Measurements from ENCODE around the gene PRICKLE3.
"Not testable (repeated sequence)": the region's sequence is repeated elsewhere in the genome, so short reads cannot be mapped to it uniquely, and the experiment has no call there.

PRICKLE3 gene

GRCh38 chrX:49155900-49156837 is 30.0 kb downstream of the PRICKLE3 start:
- peak; percentile 88 to 90 for DNase-seq

DNA sequence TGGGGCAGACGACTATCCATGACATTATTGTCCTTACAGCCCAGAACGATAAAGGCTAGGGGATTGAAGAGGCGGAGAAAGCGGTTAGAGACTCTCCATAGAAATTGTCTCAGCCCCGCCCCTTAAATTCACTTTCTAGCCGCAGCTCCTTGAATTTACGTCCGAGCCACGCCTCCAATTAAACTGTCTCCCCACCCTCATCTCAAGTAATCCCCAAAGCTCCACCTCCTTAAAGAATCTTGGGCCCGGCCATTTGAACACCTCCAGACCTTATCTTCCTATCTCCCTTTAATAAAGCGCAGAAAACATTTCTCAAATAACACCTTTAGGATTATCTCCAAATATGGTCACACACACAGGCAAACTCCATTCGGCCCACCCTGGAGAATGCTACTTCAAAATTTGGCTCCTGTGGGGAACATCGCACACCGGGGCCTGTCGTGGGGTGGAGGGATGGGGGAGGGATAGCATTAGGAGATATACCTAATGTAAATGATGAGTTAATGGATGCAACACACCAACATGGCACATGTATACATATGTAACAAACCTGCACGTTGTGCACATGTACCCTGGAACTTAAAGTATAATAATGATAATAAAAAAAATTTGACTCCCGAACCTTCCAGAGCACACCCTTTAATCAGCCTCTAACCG is 30.8 kb downstream of the PRICKLE3 start:
- DNase-seq = peak; percentile 40 to 64

GRCh38 chrX:49153467-49153866 is 32.7 kb downstream of the PRICKLE3 start:
- DNase-seq = no peak

- DNase-seq = not testable (repeated sequence)
Observed at GRCh38 chrX:49149291-49149690, 36.9 kb downstream of the PRICKLE3 start.

DNA sequence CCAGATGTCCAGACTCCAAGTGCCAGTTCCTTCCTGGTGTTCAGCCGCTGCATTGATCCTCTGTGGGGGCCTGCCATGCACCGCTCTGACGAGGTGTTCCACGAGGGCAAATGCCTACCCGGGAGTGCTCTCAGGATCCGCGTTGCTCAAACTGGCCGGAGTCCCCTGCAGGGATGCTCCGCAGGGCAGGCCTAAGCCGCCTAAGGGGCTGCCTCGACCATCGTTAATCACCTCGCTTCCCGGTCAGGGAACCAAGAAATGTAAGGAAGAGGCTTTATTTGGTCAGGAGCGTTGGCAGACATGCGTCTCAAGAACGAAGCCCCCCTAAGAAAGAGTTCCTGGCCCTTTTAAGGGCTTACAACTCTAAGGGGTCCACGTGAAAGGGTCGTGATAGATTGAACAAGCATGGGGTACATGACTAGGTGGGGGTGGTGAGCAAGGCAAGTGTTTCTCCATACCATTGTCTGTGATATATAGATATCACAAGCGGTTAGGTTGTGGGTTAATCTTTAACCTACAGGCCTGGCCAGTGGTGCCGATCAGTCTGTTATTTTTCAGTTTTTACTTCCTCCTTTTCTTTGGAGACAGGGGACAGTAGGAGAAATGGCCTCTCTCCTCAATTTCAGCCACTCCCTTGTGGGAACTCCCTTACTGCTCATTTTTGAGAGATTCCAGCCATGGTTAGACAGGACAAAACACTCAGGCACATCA is 37.6 kb downstream of the PRICKLE3 start:
- not testable (repeated sequence) for DNase-seq

DNA sequence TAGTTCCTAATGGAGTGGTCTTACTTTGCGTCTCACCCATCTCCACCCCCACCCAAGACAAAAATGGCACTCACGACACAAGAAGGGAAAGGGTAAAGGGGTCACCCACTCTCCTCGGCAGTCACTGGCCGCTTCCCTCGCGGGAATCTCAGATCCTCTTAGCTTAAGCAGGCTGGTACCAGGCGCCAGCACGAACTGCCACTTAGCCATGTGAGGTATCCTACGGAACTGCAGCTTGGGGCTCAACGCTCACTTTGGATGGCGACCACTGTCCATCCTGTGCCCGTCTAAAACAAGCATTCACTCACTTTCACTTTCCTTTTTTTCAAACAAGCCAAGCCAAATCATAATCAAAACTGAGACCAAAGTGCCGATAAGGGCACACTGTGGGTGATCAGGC is 38.2 kb downstream of the PRICKLE3 start:
- no peak for DNase-seq

DNA sequence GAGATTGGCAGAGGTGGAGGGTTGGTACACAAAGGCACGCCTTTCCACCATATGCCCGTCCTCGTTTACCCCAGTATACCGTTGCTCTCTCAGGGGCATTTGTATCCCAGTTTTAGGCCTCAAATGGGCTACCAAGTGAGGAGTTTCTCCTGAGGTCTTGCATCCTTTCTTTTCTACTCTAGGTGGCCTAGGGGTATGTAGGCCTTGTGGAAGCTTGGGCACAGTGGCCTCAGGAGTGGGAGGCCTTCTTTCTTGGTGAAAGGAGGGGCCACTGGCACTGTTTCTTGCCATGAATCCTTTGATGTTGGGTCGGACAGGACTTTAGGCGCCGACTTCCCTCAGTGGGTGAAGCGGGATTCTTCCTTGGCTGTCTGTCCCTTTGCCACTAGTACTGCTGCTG is 38.9 kb downstream of the PRICKLE3 start:
- no peak for DNase-seq

GRCh38 chrX:49143154-49143553 is 43.0 kb downstream of the PRICKLE3 start:
- DNase-seq = not testable (repeated sequence)

DNA sequence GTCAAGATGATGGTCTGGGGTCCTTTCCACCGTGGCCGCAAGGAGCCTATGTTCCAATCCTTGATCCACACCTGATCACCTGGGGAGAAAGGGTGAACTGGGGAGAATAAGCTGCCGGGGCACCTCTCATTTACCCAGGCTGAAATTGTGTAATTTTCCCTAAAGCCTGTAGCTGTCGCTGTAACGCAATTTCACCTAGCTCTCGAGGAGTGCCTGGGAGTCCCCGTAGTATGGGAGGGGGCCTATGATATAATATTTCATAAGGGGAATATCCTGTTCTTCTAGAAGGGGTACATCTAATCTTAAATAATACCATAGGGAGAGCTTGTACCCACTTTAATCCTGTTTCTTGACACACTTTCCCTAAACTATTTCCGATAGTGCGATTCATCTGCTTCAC is 43.9 kb downstream of the PRICKLE3 start:
- peak in 1 of 2 donors; percentile 28 for DNase-seq

DNA sequence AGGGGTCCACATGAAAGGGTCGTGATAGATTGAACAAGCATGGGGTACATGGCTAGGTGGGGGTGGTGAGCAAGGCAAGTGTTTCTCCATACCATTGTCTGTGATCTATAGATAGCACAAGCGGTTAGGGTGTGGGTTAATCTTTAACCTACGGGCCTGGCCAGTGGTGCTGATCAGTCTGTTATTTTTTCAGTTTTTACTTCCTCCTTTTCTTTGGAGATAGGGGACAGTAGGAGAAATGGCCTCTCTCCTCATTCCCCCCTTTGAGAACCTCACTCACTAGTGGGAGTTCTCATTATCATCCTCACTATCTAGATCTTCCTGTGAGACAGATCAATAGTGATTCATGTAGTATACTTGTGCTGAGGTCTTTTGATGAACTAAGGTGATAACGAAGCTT is 46.5 kb downstream of the PRICKLE3 start:
- no peak for DNase-seq

GRCh38 chrX:49137492-49137891 is 48.7 kb downstream of the PRICKLE3 start:
- DNase-seq = no peak

- DNase-seq = no peak
Observed at GRCh38 chrX:49133759-49134158, 52.4 kb downstream of the PRICKLE3 start.

DNA sequence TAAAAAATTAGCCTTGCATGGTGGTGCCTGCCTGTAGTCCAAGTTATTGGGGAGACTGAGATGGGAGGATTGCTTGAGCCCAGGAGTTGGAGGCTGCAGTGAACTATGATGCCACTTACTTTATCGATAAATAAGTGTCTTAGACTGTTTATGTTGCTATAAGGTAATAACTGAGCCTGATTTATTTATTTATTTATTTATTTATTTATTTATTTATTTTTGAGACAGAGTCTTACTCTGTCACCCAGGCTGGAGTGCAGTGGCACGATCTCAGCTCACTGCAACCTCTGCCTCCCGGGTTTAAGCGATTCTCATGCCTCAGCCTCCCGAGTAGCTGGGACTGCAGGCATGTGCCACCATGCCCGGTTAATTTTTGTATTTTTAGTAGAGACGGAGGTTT is 53.9 kb downstream of the PRICKLE3 start:
- not testable (repeated sequence) for DNase-seq

GRCh38 chrX:49129427-49129826 is 56.7 kb downstream of the PRICKLE3 start:
- DNase-seq = no peak

DNA sequence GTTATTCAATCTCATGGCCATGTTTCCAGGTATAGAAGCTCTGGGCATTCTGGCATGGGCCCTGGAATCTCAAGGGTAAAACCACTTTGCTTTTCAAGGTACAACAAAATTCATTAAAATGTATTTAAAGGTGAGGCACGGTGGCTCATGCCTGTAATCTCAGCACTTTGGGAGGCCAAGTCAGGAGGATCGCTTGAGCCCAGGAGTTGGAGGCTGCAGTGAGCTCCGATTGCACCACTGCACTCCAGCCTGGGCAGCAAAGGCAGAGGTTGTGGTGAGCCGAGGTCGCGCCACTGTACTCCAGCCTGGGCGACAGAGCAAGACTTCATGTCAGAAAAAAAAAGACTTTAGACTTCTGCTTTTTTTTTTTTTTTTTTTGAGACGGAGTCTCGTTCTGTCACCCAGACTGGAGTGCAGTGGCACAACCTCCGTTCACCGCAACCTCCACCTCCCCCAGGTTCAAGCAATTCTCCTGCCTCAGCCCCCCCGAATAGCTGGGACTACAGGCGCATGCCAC is 58.4 kb downstream of the PRICKLE3 start:
- not testable (repeated sequence) for DNase-seq
